ENCODE measurements around the gene RBM20. TPM values are rescaled to one million over a fixed set of nuclear protein-coding genes. Genes with fewer than 3 reads are reported as not detected.
A peak's percentile ranks its signal among the peaks of the same experiment; 100 is the strongest.

Gene RBM20
- polyA plus RNA-seq, 3 donors = not detected

DNA sequence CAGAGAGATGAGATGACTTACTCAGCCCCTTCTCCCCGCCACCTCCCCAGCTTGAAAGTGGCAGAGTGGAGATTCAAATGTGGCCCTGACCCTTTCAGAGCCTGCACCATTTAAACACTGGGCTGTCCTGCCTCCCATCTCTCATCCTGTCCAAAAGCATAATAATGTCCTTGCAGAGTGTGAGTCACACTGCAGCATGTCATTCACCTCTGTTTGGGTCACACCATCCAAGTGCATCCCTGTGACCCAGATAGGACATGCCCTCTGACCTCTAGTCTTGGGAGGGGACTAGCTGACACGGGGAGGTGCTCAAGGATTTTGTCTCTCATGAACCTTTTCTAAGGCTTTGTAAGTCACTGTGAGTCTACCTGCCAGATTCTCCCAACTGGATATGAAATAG, 138.5 kb downstream of the RBM20 start:
- 100% methylated on average over 1 of the region's 2 CpGs for WGBS (ENCODE audit: insufficient coverage)
- no peaks in the 10 kb centered on the region for H3K9me3 Mint-ChIP-seq
- no peak for DNase-seq

DNA sequence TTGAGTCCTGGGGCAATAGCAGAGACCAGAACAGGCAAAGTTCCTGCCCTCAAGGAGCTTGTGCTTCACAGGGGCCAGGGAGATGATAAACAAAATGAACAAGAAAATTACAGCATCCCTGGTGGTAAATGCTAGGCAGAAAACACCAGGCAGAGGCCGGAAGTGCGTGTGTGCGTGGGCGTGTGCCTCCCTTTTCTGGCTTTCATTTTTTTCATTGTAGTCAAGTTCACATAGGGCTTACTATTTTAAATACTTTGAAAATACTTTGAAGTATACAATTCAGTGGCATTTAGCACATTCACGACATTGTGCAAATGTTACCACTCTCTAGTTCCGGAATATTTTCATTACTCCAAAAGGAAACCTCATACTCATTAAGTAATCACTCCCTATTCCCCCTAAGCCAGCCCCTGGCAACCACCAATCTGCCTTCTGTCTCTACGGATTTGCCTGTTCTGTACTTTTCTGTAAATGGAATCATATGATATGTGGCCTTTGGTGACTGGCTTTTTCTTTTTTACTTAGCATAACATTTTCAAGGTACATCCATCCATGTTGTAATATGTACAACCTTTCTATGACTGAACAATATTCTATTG, 139.5 kb downstream of the RBM20 start:
- no peaks in the 10 kb centered on the region for H3K9me3 Mint-ChIP-seq

More for the DNA sequence above, 138.5 kb downstream of the RBM20 start:
- Histone ChIP-seq H3K36me3 (replicated peaks in 1 of 2; ENCODE audit: control insufficient read depth in 1 of 2, insufficient read depth in 2 of 2, low read length in 2 of 2) (no peaks in the 10 kb centered on the region), H3K4me2 (replicated peaks; ENCODE audit: extremely low read depth, low read length, poor library complexity, severe bottlenecking) (no peak overlapping the region), H3K4me1 (ENCODE audit: control insufficient read depth in 1 of 2, insufficient read depth in 2 of 2, low read length in 2 of 2) (no peaks in the 10 kb centered on the region), H3K9ac (ENCODE audit: insufficient read depth, low read length, poor library complexity, severe bottlenecking) (no peak overlapping the region), H4K20me1 (ENCODE audit: insufficient read depth, low read length) (no peaks in the 10 kb centered on the region), H2AFZ (ENCODE audit: insufficient read depth, low read depth, low read length, poor library complexity, severe bottlenecking) (no peak overlapping the region), H3K27ac (ENCODE audit: low read depth in 1 of 2, low read length in 2 of 2) (no peak overlapping the region), H3K9me3 (replicated peaks in 1 of 2; ENCODE audit: control insufficient read depth in 1 of 2, insufficient read depth in 1 of 2, low read length in 2 of 2) (no peaks in the 10 kb centered on the region), H3K4me3 (replicated peaks in 1 of 3; ENCODE audit: low read depth in 2 of 3, low read length in 3 of 3) (no peak overlapping the region), H3K79me2 (ENCODE audit: insufficient read depth, low read length) (no peaks in the 10 kb centered on the region), H3K27me3 (ENCODE audit: control insufficient read depth in 2 of 2, insufficient read depth in 2 of 2, low read length in 2 of 2) (no peaks in the 10 kb centered on the region)
- Mint-ChIP-seq H3K27ac (no peak overlapping the region), H3K4me3 (no peak overlapping the region), H3K4me1 (no peaks in the 10 kb centered on the region), H3K36me3 (no peaks in the 10 kb centered on the region), H3K27me3 (ENCODE audit: low read depth in 3 of 3) (peaks cover 0 to 6% (median 3%) of the 10 kb centered on the region in 3 donors)
- TF ChIP-seq, protein P1, sequence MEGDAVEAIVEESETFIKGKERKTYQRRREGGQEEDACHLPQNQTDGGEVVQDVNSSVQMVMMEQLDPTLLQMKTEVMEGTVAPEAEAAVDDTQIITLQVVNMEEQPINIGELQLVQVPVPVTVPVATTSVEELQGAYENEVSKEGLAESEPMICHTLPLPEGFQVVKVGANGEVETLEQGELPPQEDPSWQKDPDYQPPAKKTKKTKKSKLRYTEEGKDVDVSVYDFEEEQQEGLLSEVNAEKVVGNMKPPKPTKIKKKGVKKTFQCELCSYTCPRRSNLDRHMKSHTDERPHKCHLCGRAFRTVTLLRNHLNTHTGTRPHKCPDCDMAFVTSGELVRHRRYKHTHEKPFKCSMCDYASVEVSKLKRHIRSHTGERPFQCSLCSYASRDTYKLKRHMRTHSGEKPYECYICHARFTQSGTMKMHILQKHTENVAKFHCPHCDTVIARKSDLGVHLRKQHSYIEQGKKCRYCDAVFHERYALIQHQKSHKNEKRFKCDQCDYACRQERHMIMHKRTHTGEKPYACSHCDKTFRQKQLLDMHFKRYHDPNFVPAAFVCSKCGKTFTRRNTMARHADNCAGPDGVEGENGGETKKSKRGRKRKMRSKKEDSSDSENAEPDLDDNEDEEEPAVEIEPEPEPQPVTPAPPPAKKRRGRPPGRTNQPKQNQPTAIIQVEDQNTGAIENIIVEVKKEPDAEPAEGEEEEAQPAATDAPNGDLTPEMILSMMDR (IDR thresholded peaks at IDR 0.05) = no peak
- intact Hi-C loops (cut with micrococcal nuclease) = no loop called here

More for the DNA sequence above, 139.5 kb downstream of the RBM20 start:
- Histone ChIP-seq H3K4me1 (ENCODE audit: control insufficient read depth in 1 of 2, insufficient read depth in 2 of 2, low read length in 2 of 2) (no peaks in the 10 kb centered on the region), H3K9ac (ENCODE audit: insufficient read depth, low read length, poor library complexity, severe bottlenecking) (no peak overlapping the region), H2AFZ (ENCODE audit: insufficient read depth, low read depth, low read length, poor library complexity, severe bottlenecking) (no peak overlapping the region), H3K27me3 (ENCODE audit: control insufficient read depth in 2 of 2, insufficient read depth in 2 of 2, low read length in 2 of 2) (no peaks in the 10 kb centered on the region), H3K4me2 (replicated peaks; ENCODE audit: extremely low read depth, low read length, poor library complexity, severe bottlenecking) (no peak overlapping the region), H3K36me3 (replicated peaks in 1 of 2; ENCODE audit: control insufficient read depth in 1 of 2, insufficient read depth in 2 of 2, low read length in 2 of 2) (no peaks in the 10 kb centered on the region), H3K79me2 (ENCODE audit: insufficient read depth, low read length) (no peaks in the 10 kb centered on the region), H3K27ac (ENCODE audit: low read depth in 1 of 2, low read length in 2 of 2) (no peak overlapping the region), H3K9me3 (replicated peaks in 1 of 2; ENCODE audit: control insufficient read depth in 1 of 2, insufficient read depth in 1 of 2, low read length in 2 of 2) (no peaks in the 10 kb centered on the region), H4K20me1 (ENCODE audit: insufficient read depth, low read length) (no peaks in the 10 kb centered on the region), H3K4me3 (replicated peaks in 1 of 3; ENCODE audit: low read depth in 2 of 3, low read length in 3 of 3) (no peak overlapping the region)
- Mint-ChIP-seq H3K36me3 (no peaks in the 10 kb centered on the region), H3K4me3 (no peak overlapping the region), H3K4me1 (no peaks in the 10 kb centered on the region), H3K27ac (peak overlapping the region in 1 of 7 donors; percentile 33), H3K27me3 (ENCODE audit: low read depth in 3 of 3) (peaks cover 0 to 6% (median 0%) of the 10 kb centered on the region in 3 donors)
- DNase-seq = no peak
- TF ChIP-seq, protein P1 (IDR thresholded peaks at IDR 0.05) = no peak
- WGBS (ENCODE audit: insufficient coverage) = 100% methylated on average over 1 of the region's 7 CpGs
- intact Hi-C loops (cut with micrococcal nuclease) = no loop called here

Data from CD14-positive monocyte (primary cell).